GM12878 (cell line): Measurements from ENCODE around the gene RNF7. TPM values are rescaled to one million over a fixed set of nuclear protein-coding genes. Genes with fewer than 3 reads are reported as not detected.

Experiments used
- ATF7 ChIP-seq: fragments of 450-650 bp; IDR thresholded peaks from 2 replicates; pipeline ENCODE4 v1.6.1; 2016; ENCODE audit warnings: low read depth, mild to moderate bottlenecking
- BRCA1 ChIP-seq: IDR thresholded peaks from 2 replicates; pipeline ENCODE4 v1.6.1; 2011; ENCODE audit warnings: low read depth, low read length, improper control_type of control experiment
- CEBPB ChIP-seq, 2 experiments: fragments of 150-350 bp in 1 of 2; IDR thresholded peaks; 2 replicates each; pipeline ENCODE4 v1.6.1; 2012 to 2014; ENCODE audit warnings: low read depth in 2 of 2, low read length in 2 of 2, borderline replicate concordance in 1 of 2, inconsistent platforms in 1 of 2
- CUX1 ChIP-seq: IDR thresholded peaks from 2 replicates; pipeline ENCODE4 v1.6.1; 2012; ENCODE audit warnings: improper control_type of control experiment, low read depth, low read length; ENCODE audit not compliant: insufficient replicate concordance
- MYC ChIP-seq: IDR thresholded peaks from 2 replicates; pipeline ENCODE4 v1.6.1; 2011; ENCODE audit warnings: mild to moderate bottlenecking, low read length, moderate library complexity, inconsistent platforms; ENCODE audit not compliant: insufficient read depth, insufficient replicate concordance, insufficient read length, severe bottlenecking
- NFYB ChIP-seq: IDR thresholded peaks from 2 replicates; pipeline ENCODE4 v1.6.1; 2011; ENCODE audit warnings: low read depth, mild to moderate bottlenecking, low read length, improper control_type of control experiment, moderate library complexity; ENCODE audit not compliant: insufficient read depth
- NRF1 ChIP-seq: conservative IDR thresholded peaks from 2 replicates; pipeline ENCODE4 v1.6.1; 2011; ENCODE audit warnings: mild to moderate bottlenecking, low read depth, low read length, improper control_type of control experiment
- PAX5 ChIP-seq: IDR thresholded peaks from 2 replicates; pipeline ENCODE4 v1.6.1; 2011; ENCODE audit warnings: low read depth, low read length, borderline replicate concordance
- POLR2A ChIP-seq: IDR thresholded peaks from 2 replicates; pipeline ENCODE4 v1.6.1; 2011; ENCODE audit warnings: low read depth, mild to moderate bottlenecking, low read length
- POLR2AphosphoS2 ChIP-seq: IDR thresholded peaks from 2 replicates; pipeline ENCODE4 v1.6.1; 2011; ENCODE audit warnings: low read depth, mild to moderate bottlenecking, low read length, improper control_type of control experiment, moderate library complexity
- RELA ChIP-seq: fragments of 450-650 bp; IDR thresholded peaks from 2 replicates; pipeline ENCODE4 v1.8.0; 2014; ENCODE audit warnings: borderline replicate concordance; ENCODE audit not compliant: partially characterized antibody
- SMAD5 ChIP-seq: IDR thresholded peaks from 2 replicates; pipeline ENCODE4 v1.6.1; 2016; ENCODE audit warnings: antibody characterized with exemption, low read depth
- SPI1 ChIP-seq: IDR thresholded peaks from 2 replicates; pipeline ENCODE4 v1.6.1; 2011; ENCODE audit warnings: low read depth, mild to moderate bottlenecking, low read length, moderate library complexity, borderline replicate concordance; ENCODE audit not compliant: insufficient read depth
- SRF ChIP-seq, 2 experiments: IDR thresholded peaks; 2 replicates each; pipeline ENCODE4 v1.6.1; 2011; ENCODE audit warnings: low read depth in 2 of 2, low read length in 2 of 2, mild to moderate bottlenecking in 1 of 2, moderate library complexity in 1 of 2
- polyA plus RNA-seq, 11 experiments: library from polyadenylated mRNA; depleted of rRNA in 4 of 11; unstranded in 6 of 11; stranded (reverse) in 5 of 11; fragments of >200 nt; fragmentation: Nextera tagmentation in 4 of 11; fragmentation: Illumina TruSeq in 1 of 11; extraction: Ambion mirVana in 4 of 11; extraction: Trizol in 1 of 11; gene quantifications; 1 replicate in 1 of 11; 2 replicates in 10 of 11; pipeline versions ENCODE4 v1.2.1 to v1.2.3, GENCODE V29; 2011 to 2016; ENCODE audit warnings: inconsistent platforms in 2 of 11, missing spikeins in 2 of 11, low read depth in 1 of 11
- total RNA-seq, 4 experiments: library from RNA; depleted of rRNA in 3 of 4; stranded (reverse); fragments of >200 nt in 3 of 4; fragmentation: Illumina TruSeq in 1 of 4; extraction: Trizol in 1 of 4; gene quantifications; 2 replicates each; pipeline versions ENCODE4 v1.2.1 to v1.2.3, GENCODE V29; 2013 to 2021

Gene RNF7
- total and polyA plus RNA-seq, 10 of the 15 experiments (the other 5 are each of a cell fraction or from before 2014, with no cell fraction given) = 36.0 to 146 (median 76.4) TPM

DNA sequence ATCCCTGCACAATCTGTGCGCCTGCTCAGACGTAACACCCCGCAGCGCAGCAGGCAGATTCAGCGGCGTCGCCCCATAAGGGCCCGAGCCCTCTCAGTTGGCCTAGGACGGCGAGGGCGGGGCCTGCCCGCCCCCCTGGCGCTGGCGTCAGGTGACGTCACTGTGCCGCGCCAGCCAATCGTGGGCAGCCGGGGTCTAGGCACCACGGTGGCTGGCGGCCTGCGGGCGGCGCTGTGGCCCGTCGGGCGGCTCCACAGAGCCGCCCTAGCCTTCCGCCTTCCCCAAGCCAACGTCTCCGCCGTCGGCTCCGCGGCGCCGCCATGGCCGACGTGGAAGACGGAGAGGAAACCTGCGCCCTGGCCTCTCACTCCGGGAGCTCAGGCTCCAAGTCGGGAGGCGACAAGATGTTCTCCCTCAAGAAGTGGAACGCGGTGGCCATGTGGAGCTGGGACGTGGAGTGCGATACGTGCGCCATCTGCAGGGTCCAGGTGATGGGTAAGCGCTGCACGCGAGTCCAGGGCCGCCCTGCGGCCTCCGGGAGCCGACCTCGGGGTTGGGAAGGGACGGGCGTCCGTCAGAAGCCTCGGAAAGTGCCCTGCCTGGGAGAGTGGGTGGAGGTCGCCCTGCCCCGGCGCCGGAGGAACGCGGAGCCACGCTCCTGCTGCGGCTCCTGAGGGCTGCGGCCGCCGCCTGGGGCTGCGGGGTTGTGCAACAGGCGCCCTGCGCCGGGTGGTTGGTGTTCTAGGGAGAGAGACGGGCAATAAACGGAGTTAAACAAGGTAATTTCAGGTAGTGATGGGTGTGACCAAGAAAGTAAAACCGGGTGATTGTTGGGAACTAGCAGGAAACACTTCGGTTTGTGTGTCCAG lies at the start of gene RNF7 (continued):
- TF ChIP-seq CUX1 = no peak
- peak in 1 of 2 experiments; percentile 47; a peak in 1 of 4 replicates for TF ChIP-seq CEBPB (IDR thresholded peaks at IDR 0.05; ENCODE audit: borderline replicate concordance in 1 of 2, low read depth in 2 of 2, low read length in 2 of 2)
- no peak for TF ChIP-seq BRCA1
- peak; percentile 97 for TF ChIP-seq POLR2A
- peak; percentile 50; the same call in 1 of the 2 replicates for TF ChIP-seq PAX5
- peak; percentile 80 for TF ChIP-seq MYC
- peak; percentile 96 for TF ChIP-seq ATF7
- TF ChIP-seq POLR2AphosphoS2 = 0 out of 2 replicates have a peak, but pooled peaks have one; percentile 57
- TF ChIP-seq NFYB = peak; percentile 88
- peak; percentile 47 for TF ChIP-seq NRF1
- peak; percentile 37 for TF ChIP-seq RELA
- peak in 1 of 2 experiments; percentile 58; a peak in 1 of 4 replicates for TF ChIP-seq SRF (IDR thresholded peaks at IDR 0.05; ENCODE audit: low read depth in 2 of 2, low read length in 2 of 2)
- TF ChIP-seq SPI1 = 0 out of 2 replicates have a peak, but pooled peaks have one; percentile 9
- TF ChIP-seq SMAD5 = no peak
